ENCODE data around the gene SBK1.

Gene SBK1

GRCh38 chr16:28283173-28283572 is 9.2 kb upstream of the SBK1 start:
- no peak for DNase-seq

- no peak for DNase-seq
Measured at GRCh38 chr16:28283798-28284577, 8.3 kb upstream of the SBK1 start.

GRCh38 chr16:28285649-28286048 is 6.7 kb upstream of the SBK1 start:
- no peak for DNase-seq

GRCh38 chr16:28288114-28288513 is 4.2 kb upstream of the SBK1 start:
- no peak for DNase-seq

- DNase-seq = no peak
Measured at GRCh38 chr16:28289048-28289447, 3.3 kb upstream of the SBK1 start.

GRCh38 chr16:28289939-28290858 is 2.1 kb upstream of the SBK1 start:
- DNase-seq = no peak

- no peak for DNase-seq
Measured at GRCh38 chr16:28290859-28291254, 1.5 kb upstream of the SBK1 start.

GRCh38 chr16:28292731-28293600 is 641 bp downstream of the SBK1 start:
- no peak for DNase-seq

- DNase-seq = no peak
Measured at GRCh38 chr16:28293601-28293960, 1.3 kb downstream of the SBK1 start.

GRCh38 chr16:28294201-28294600 is 1.9 kb downstream of the SBK1 start:
- DNase-seq = no peak

- no peak for DNase-seq
Measured at GRCh38 chr16:28295276-28295675, 3.0 kb downstream of the SBK1 start.

- no peak for DNase-seq
Measured at GRCh38 chr16:28297308-28297707, 5.0 kb downstream of the SBK1 start.

GRCh38 chr16:28297784-28298510 is 5.6 kb downstream of the SBK1 start:
- DNase-seq = no peak

GRCh38 chr16:28298511-28298878 is 6.2 kb downstream of the SBK1 start:
- DNase-seq = no peak

GRCh38 chr16:28300327-28300726 is 8.0 kb downstream of the SBK1 start:
- DNase-seq = no peak

GRCh38 chr16:28301154-28301553 is 8.8 kb downstream of the SBK1 start:
- DNase-seq = no peak

GRCh38 chr16:28301620-28302019 is 9.3 kb downstream of the SBK1 start:
- no peak for DNase-seq

GRCh38 chr16:28303132-28303531 is 10.8 kb downstream of the SBK1 start:
- DNase-seq = no peak

- DNase-seq = peak; percentile 38
Measured at GRCh38 chr16:28304214-28304613, 11.9 kb downstream of the SBK1 start.

GRCh38 chr16:28307936-28308335 is 15.6 kb downstream of the SBK1 start:
- no peak for DNase-seq

GRCh38 chr16:28308794-28309584 is 16.7 kb downstream of the SBK1 start:
- no peak for DNase-seq

Measured in fibroblast of upper back skin (primary cell).